ENCODE data around the gene PNPO.

DNA sequence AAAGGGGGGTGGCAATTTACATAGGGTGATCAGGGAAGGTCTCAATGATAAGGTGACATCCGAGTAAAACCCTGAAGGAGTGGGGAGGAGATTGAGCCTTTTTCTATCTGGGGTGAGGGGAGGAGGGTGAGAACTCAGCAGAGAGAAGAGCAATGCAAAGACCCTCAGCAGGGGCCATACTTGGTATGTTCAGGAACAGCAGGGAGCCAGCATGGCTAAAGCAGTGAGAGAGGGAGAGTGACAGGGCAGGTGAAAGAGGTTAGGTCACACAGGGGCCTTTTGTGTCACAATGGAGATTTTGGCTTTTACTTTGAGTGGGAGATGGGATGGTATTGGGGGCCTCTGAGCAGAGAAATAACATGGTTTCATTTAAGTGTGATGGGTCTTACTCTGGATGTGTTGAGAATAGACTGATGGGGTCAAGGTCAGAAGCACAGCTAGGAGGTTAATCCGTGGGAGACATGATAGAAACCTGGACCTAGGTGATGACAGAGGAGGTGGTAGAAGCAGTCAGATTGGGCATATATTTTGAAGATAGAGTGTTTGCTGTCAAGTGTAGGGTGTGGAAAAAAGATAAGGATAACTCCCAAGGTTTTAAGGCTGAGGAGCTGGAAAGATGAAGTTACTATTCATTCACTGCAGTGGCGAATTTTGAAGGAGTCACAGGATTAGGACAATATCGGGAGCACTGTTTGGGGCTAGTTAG is 39.2 kb upstream of the PNPO start:
- TF ChIP-seq POLR2A (IDR thresholded peaks at IDR 0.05; ENCODE audit: low read length): no peak
- TF ChIP-seq GATA1 (IDR thresholded peaks at IDR 0.05; ENCODE audit: low read depth, low read length): no peak

All from erythroblast (primary cell).